Activated B cell treated with CpG ODN at 0.5 μM for 24 hours (primary cell): ENCODE data around the gene GLI3. TPM values are rescaled to one million over a fixed set of nuclear protein-coding genes. Genes with fewer than 3 reads are reported as not detected.

Source experiments
- ATAC-seq: fragments of 200-7000 bp; cut with Tn5 transposase; one replicate; pipeline ENCODE4 v1.10.0; 2021; ENCODE audit warnings: low read depth, mild to moderate bottlenecking, moderate library complexity
- CTCF ChIA-PET: fragments of 350-600 bp; sonication (Branson Sonifier 250); formaldehyde crosslinking; loops from one replicate; lab custom pipeline; 2021; ENCODE audit warnings: antibody characterized with exemption; lab: Charles Lee
- POLR2A ChIA-PET: fragments of 350-600 bp; sonication (Branson Sonifier 250); formaldehyde crosslinking; loops from one replicate; lab custom pipeline; 2021; ENCODE audit warnings: antibody characterized with exemption; lab: Charles Lee
- DNase-seq: peaks from one replicate; pipeline ENCODE4 v3.0.0; 2022
- H3K27ac Mint-ChIP-seq: one replicate; pipeline ENCODE4 v1.8.0; 2020; ENCODE audit warnings: mixed read lengths
- H3K27me3 Mint-ChIP-seq: one replicate; pipeline ENCODE4 v1.8.0; 2021; ENCODE audit warnings: mixed read lengths
- H3K36me3 Mint-ChIP-seq: one replicate; pipeline ENCODE4 v1.8.0; 2021; ENCODE audit warnings: low read depth, mixed read lengths
- H3K4me1 Mint-ChIP-seq: one replicate; pipeline ENCODE4 v1.8.0; 2021; ENCODE audit warnings: mixed read lengths
- H3K4me3 Mint-ChIP-seq: one replicate; pipeline ENCODE4 v1.8.0; 2020; ENCODE audit warnings: mild to moderate bottlenecking, mixed read lengths
- H3K9me3 Mint-ChIP-seq: one replicate; pipeline ENCODE4 v1.8.0; 2020; ENCODE audit warnings: mixed read lengths
- CTCF ChIP-seq: fragments of 200-600 bp; IDR thresholded peaks from one replicate; pipeline ENCODE4 v1.8.0; 2022; ENCODE audit warnings: antibody characterized with exemption, mild to moderate bottlenecking
- intact Hi-C: fragments of 100-400 bp; cut with micrococcal nuclease; formaldehyde crosslinking; loops from one replicate; pipeline ENCODE4 v1.15.1; 2024
- total RNA-seq: library from RNA; stranded (reverse); gene quantifications from 2 replicates; pipeline ENCODE4 v1.2.3, GENCODE V29; 2022

Gene GLI3
- total RNA-seq, 1 donor from 2014 or later, result not detected

GRCh38 chr7:42167206-42167605 is 69.8 kb downstream of the GLI3 start:
- Mint-ChIP-seq H3K9me3 (no peaks in the 10 kb centered on the region), H3K4me3 (no peak overlapping the region), H3K4me1 (no peaks in the 10 kb centered on the region), H3K27ac (no peak overlapping the region), H3K27me3 (no peaks in the 10 kb centered on the region), H3K36me3 (no peaks in the 10 kb centered on the region)
- CTCF ChIA-PET, result no interaction called here
- DNase-seq, result no peak
- POLR2A ChIA-PET, result no interaction called here
- no peak for TF ChIP-seq CTCF
- intact Hi-C loops, result no loop called here
- ATAC-seq, result no peak

- DNase-seq (no peak), ATAC-seq (no peak)
- Mint-ChIP-seq H3K9me3 (no peaks in the 10 kb centered on the region), H3K4me1 (no peaks in the 10 kb centered on the region), H3K27ac (no peak overlapping the region), H3K36me3 (no peaks in the 10 kb centered on the region), H3K4me3 (no peak overlapping the region), H3K27me3 (no peaks in the 10 kb centered on the region)
- POLR2A ChIA-PET, result no interaction called here
- intact Hi-C loops, result no loop called here
- CTCF ChIA-PET, result no interaction called here
- no peak for TF ChIP-seq CTCF
These were observed 72.1 kb downstream of the GLI3 start for GRCh38 chr7:42164881-42165428.

GRCh38 chr7:42162560-42163325 is 74.3 kb downstream of the GLI3 start:
- Mint-ChIP-seq H3K4me3 (no peak overlapping the region), H3K27me3 (no peaks in the 10 kb centered on the region), H3K27ac (no peak overlapping the region), H3K36me3 (no peaks in the 10 kb centered on the region), H3K4me1 (no peaks in the 10 kb centered on the region), H3K9me3 (no peaks in the 10 kb centered on the region)
- no peak for TF ChIP-seq CTCF
- DNase-seq, result no peak
- CTCF ChIA-PET, result no interaction called here
- intact Hi-C loops, result no loop called here
- no peak for ATAC-seq
- POLR2A ChIA-PET, result no interaction called here

- Mint-ChIP-seq H3K9me3 (no peaks in the 10 kb centered on the region), H3K4me1 (no peaks in the 10 kb centered on the region), H3K27ac (no peak overlapping the region), H3K4me3 (no peak overlapping the region), H3K27me3 (no peaks in the 10 kb centered on the region), H3K36me3 (no peaks in the 10 kb centered on the region)
- intact Hi-C loops, result no loop called here
- ChIA-PET POLR2A (no interaction called here), CTCF (no interaction called here)
- TF ChIP-seq CTCF, result no peak
- ATAC-seq (no peak), DNase-seq (no peak)
These were observed 75.3 kb downstream of the GLI3 start for GRCh38 chr7:42161719-42162118.

- CTCF ChIA-PET, result no interaction called here
- Mint-ChIP-seq H3K36me3 (no peaks in the 10 kb centered on the region), H3K4me3 (no peak overlapping the region), H3K9me3 (no peaks in the 10 kb centered on the region), H3K27me3 (no peaks in the 10 kb centered on the region), H3K4me1 (no peaks in the 10 kb centered on the region), H3K27ac (no peak overlapping the region)
- ATAC-seq (no peak), DNase-seq (no peak)
- intact Hi-C loops, result no loop called here
- no peak for TF ChIP-seq CTCF
- POLR2A ChIA-PET, result no interaction called here
These were observed 75.9 kb downstream of the GLI3 start for GRCh38 chr7:42161110-42161509.
